Motor neuron (in vitro differentiated cells): ENCODE data around the gene LDB3. TPM values are rescaled to one million over a fixed set of nuclear protein-coding genes. Genes with fewer than 3 reads are reported as not detected.
"Not testable (repeated sequence)": the region's sequence is repeated elsewhere in the genome, so short reads cannot be mapped to it uniquely, and the experiment has no call there.

Experiments
- ATAC-seq, 8 experiments: fragments of 200-7000 bp; cut with Tn5 transposase; replicated peaks in 6 of 8; 2 replicates each; pipeline ENCODE4 v1.8.0; 2021; ENCODE audit warnings: mild to moderate bottlenecking in 8 of 8, moderate library complexity in 8 of 8
- H3K27ac ChIP-seq, 2 donors: fragments of 250-450 bp; sonication (Bioruptor Pico); 2 replicates each; pipeline ENCODE4 v1.9.0; 2021; ENCODE audit warnings: antibody characterized with exemption in 2 of 2, mild to moderate bottlenecking in 2 of 2, moderate library complexity in 1 of 2
- H3K4me1 ChIP-seq, 2 donors: fragments of 250-450 bp; sonication (Bioruptor Pico); replicated peaks in 1 of 2; 2 replicates each; pipeline ENCODE4 v1.6.1; 2021; ENCODE audit warnings: antibody characterized with exemption in 2 of 2, mild to moderate bottlenecking in 2 of 2, moderate library complexity in 1 of 2
- H3K4me3 ChIP-seq, 5 donors: fragments of 250-450 bp; sonication (Bioruptor Pico); 2 replicates each; pipeline ENCODE4 v1.9.0; 2021; ENCODE audit warnings: antibody characterized with exemption in 5 of 5, mild to moderate bottlenecking in 5 of 5, moderate library complexity in 4 of 5
- WGBS, 10 experiments: fragments of 450-650 bp; shearing (Covaris generic); methylation state at CpG; one replicate each; pipeline ENCODE4 v1.0.0; 2022; 5-methylcytosine and 5-hydroxymethylcytosine counted together
- in situ Hi-C, 9 experiments: fragments of 400-800 bp; cut with MboI; loops; one replicate each; pipeline ENCODE4 v1.15.0; 2021; ENCODE audit warnings: low sequenced_read_pairs in 9 of 9, low pct_unique_long_range_greater_than_20kb in 2 of 9; ENCODE audit not compliant: unreplicated experiment in 9 of 9
- total RNA-seq, 8 experiments: library from RNA; unstranded; fragments of 300-600 nt; gene quantifications; 2 replicates each; pipeline versions ENCODE4 v1.2.3 to v1.2.4, GENCODE V29; 2022

LDB3 gene
- total RNA-seq, 8 experiments from 2014 or later = 0.16 to 2.5 (median 0.37) TPM

- in situ Hi-C loops, ATAC-seq, H3K4me3 ChIP-seq, H3K27ac ChIP-seq: not testable (repeated sequence)
- H3K4me1 ChIP-seq = peaks cover 23 to 33% of the 10 kb centered on the region in 2 donors
- 80 to 100% (median 95%) methylated on average over 1 to 3 of the region's 5 CpGs; no CpG with 5 or more reads in 4 of the 10 experiments for WGBS, 10 experiments
Measured at GRCh38 chr10:86645621-86646165, 22.6 kb upstream of the LDB3 start.

DNA sequence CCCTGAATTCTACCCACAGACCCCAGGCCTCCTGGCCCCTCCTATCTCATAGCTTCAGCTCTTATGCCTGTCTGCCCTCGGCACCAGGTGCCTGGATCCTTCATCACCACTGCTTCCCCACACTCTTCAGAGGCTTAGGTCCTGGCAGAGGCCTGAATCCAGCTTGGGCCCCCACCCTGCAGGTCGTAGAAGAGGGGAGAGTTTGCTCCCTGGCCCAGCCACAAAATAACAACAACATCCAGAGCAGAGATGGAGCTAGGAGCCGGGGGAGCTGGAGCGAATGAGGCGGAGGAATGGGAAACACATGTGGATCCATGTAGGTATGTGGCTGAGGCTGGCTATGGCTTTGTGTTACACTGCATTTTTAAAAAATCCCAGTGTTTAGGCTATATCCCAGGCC lies 21.8 kb upstream of the LDB3 start:
- Histone ChIP-seq H3K4me3 (no peak overlapping the region), H3K4me1 (peaks cover 23 to 33% of the 10 kb centered on the region in 2 donors), H3K27ac (no peak overlapping the region)
- ATAC-seq = no peak
- WGBS, 10 experiments = 85 to 100% (median 96%) methylated on average over 1 to 3 of the region's 5 CpGs; no CpG with 5 or more reads in 6 of the 10 experiments
- in situ Hi-C loops = no loop called here

DNA sequence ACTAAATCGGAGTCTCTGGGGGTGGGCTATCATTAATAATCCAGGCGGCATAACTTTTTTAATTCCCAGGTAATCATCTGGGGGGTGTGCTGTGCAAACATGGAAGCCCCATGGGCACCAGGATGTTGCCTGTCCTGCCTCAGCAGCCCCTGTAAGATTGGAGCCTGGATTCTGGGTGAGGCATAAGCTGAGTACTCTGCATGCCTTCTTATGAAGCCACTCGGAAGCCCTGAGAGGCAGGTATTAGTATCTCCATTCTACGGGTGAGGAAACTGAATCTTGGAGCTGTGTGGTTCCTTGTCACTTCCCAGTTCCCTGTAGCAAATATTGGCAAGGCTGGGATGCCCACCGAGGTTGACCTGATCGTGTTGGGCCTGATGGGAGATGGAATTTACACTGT lies 21.4 kb upstream of the LDB3 start:
- WGBS, 10 experiments = 60 to 100% (median 76%) methylated on average over 1 to 5 of the region's 6 CpGs; no CpG with 5 or more reads in 4 of the 10 experiments
- H3K4me3 ChIP-seq = no peak overlapping the region
- in situ Hi-C loops = no loop called here

GRCh38 chr10:86647773-86648703 lies 20.3 kb upstream of the LDB3 start:
- in situ Hi-C loops = no loop called here
- WGBS, 10 experiments = 4 to 57% (median 33%) methylated on average over 2 to 5 of the region's 13 CpGs; no CpG with 5 or more reads in 1 of the 10 experiments
- Histone ChIP-seq H3K27ac (no peak overlapping the region), H3K4me3 (no peak overlapping the region), H3K4me1 (peaks cover 23 to 41% of the 10 kb centered on the region in 2 donors)
- peak in 7 of 8 experiments; percentile 2 to 83 (median 70) for ATAC-seq

More for the DNA sequence above, 21.4 kb upstream of the LDB3 start:
- no peak overlapping the region for H3K27ac ChIP-seq
- ATAC-seq = no peak
- H3K4me1 ChIP-seq = peaks cover 23 to 33% of the 10 kb centered on the region in 2 donors

GRCh38 chr10:86648704-86649427 lies 19.4 kb upstream of the LDB3 start:
- no peak overlapping the region for H3K4me3 ChIP-seq

DNA sequence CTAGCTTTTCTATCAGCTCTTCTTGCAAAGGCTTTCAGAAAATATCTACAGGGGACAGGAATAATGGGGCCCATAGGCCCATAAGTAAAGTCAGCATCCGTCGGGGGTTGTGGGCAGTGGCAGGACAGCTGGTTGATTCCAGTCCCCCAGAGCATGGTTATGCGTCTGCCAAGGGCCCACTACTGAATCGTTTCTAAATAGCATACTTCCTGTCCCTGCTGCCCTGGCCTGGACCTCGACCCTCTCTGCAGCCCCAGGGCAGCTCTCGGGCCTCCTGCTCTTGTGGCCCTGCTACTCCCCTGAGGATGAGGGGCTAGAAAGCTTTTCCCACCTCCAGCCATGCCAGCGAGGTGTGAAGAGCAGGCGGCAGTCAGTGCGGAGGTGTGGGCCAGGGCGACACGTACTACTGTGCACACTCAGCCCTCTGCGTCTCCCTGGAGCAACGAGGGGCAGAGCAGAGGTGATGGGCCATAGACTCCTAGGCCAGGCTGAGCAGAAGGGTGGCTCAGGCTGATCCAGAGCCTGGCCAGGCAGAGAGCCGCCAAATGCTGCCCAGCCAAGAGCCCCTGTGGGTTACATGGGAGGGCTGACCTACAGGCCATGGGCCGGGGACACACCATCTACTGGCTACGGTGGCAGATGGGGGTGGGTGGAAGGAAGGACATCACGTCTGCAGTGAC lies 18.7 kb upstream of the LDB3 start:
- Histone ChIP-seq H3K27ac (no peak overlapping the region), H3K4me1 (peaks cover 23 to 39% of the 10 kb centered on the region in 2 donors), H3K4me3 (no peak overlapping the region)
- ATAC-seq = no peak
- in situ Hi-C loops = no loop called here
- WGBS, 10 experiments = 60 to 90% (median 73%) methylated on average over 1 to 4 of the region's 17 CpGs; no CpG with 5 or more reads in 7 of the 10 experiments

More at GRCh38 chr10:86648704-86649427, 19.4 kb upstream of the LDB3 start:
- 20 to 71% (median 40%) methylated on average over 1 to 4 of the region's 9 CpGs; no CpG with 5 or more reads in 5 of the 10 experiments for WGBS, 10 experiments
- in situ Hi-C loops = no loop called here
- H3K4me1 ChIP-seq = peaks cover 23 to 41% of the 10 kb centered on the region in 2 donors
- peak; percentile 21 to 97 (median 80) for ATAC-seq
- H3K27ac ChIP-seq = no peak overlapping the region

GRCh38 chr10:86650151-86650550 lies 18.2 kb upstream of the LDB3 start:
- no peak overlapping the region for H3K27ac ChIP-seq
- no peak for ATAC-seq
- peaks cover 23 to 36% of the 10 kb centered on the region in 2 donors for H3K4me1 ChIP-seq
- WGBS, 10 experiments = 86 to 100% methylated on average over 1 of the region's 8 CpGs; no CpG with 5 or more reads in 8 of the 10 experiments
- no peak overlapping the region for H3K4me3 ChIP-seq
- in situ Hi-C loops = no loop called here

GRCh38 chr10:86651021-86651471 lies 17.3 kb upstream of the LDB3 start:
- 76 to 100% (median 95%) methylated on average over 1 to 4 of the region's 8 CpGs; no CpG with 5 or more reads in 5 of the 10 experiments for WGBS, 10 experiments
- Histone ChIP-seq H3K27ac (no peak overlapping the region), H3K4me1 (peaks cover 23 to 36% of the 10 kb centered on the region in 2 donors), H3K4me3 (no peak overlapping the region)
- ATAC-seq = no peak
- in situ Hi-C loops = no loop called here

- ATAC-seq = no peak
- Histone ChIP-seq H3K27ac (no peak overlapping the region), H3K4me1 (peaks cover 23 to 33% of the 10 kb centered on the region in 2 donors), H3K4me3 (no peak overlapping the region)
- in situ Hi-C loops = no loop called here
- 80 to 100% (median 100%) methylated on average over 1 to 2 of the region's 16 CpGs; no CpG with 5 or more reads in 5 of the 10 experiments for WGBS, 10 experiments
Measured at GRCh38 chr10:86651631-86652331, 16.5 kb upstream of the LDB3 start.

DNA sequence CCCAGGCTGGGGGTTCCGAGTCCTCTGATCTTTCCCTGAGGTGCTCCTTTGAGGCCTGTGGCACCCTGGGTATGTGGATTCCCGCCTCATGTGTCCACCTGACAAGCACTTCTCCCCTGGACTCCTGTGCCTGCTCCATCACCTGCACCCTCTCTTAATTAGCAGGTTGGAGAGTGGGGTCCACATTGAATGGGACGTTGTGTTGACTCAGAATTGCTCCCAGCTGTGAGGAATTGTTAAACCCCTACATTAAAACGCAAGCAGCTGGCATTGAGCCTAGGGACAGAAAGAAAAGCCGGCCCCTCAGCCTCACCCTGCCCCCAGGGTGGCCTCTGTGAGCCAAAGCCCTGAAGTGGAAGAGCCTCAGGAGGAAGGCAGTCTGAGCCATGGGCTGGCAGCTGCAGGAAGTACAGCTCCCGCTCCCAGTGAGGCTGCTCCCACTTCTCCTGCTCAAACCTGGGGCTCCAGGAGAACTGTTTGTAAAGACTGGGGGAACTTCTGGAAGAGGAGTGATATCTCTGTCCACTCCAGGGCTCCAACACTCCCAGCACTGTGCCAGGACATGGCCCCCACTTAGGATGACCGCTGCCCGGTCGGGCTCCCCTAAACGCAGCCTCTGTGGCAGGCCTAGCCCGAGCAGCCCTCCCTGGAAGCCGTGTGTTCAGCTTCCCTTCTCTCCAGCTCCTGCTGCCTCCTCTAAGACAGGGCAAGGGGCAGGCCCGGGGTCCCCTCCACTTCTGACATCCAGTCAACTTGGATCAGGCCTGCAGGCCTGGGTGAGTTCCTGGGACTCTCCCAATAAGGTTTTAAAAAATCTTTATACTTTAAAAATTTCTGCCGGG lies 15.7 kb upstream of the LDB3 start:
- WGBS, 10 experiments = 58 to 100% (median 67%) methylated on average over 1 to 8 of the region's 14 CpGs; no CpG with 5 or more reads in 5 of the 10 experiments
- H3K4me3 ChIP-seq = no peak overlapping the region
- peak in 4 of 8 experiments; percentile 2 to 7 (median 4) for ATAC-seq
- in situ Hi-C loops = no loop called here
- H3K4me1 ChIP-seq = peaks cover 21 to 31% of the 10 kb centered on the region in 2 donors
- no peak overlapping the region for H3K27ac ChIP-seq

DNA sequence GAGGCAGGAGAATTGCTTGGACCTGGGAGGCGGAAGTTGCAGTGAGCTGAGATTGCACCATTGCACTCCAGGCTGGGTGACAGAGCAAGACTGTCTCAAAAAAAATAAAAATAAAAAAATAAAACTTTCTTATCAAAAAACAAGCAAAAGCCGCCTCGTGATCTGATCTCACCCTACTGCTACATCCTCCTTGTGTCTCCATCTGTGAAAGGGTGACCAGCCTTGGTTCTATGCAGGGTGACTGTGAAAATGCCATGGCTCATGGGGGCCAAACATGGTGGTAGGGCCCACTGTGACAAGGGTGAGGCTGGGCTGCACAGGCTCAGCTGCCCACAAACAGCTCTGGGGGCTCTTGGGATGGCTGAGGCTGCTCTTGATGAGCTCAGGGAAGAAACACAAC lies 14.9 kb upstream of the LDB3 start:
- ATAC-seq = no peak
- in situ Hi-C loops = no loop called here
- Histone ChIP-seq H3K4me1 (peaks cover 13 to 23% of the 10 kb centered on the region in 2 donors), H3K4me3 (no peak overlapping the region), H3K27ac (no peak overlapping the region)
- WGBS, 10 experiments = 86 to 100% (median 100%) methylated on average over 1 to 3 of the region's 3 CpGs; no CpG with 5 or more reads in 2 of the 10 experiments
